ENCODE measurements around the gene PBRM1.

GRCh38 chr3:52724511-52724910 is 38.8 kb upstream of the PBRM1 start:
- TF ChIP-seq POLR2AphosphoS5 (IDR thresholded peaks at IDR 0.05; ENCODE audit: borderline replicate concordance, low read depth, low read length), result no peak
- TF ChIP-seq EZH2 (IDR thresholded peaks at IDR 0.05), result no peak
- TF ChIP-seq FOXP2 (optimal IDR thresholded peaks at IDR 0.05; ENCODE audit: control extremely low read depth, extremely low read length, insufficient read depth), result no peak

Data from SK-N-MC (cell line).